HepG2 (cell line): ENCODE results near the gene ENO1. TPM values are rescaled to one million over a fixed set of nuclear protein-coding genes. Genes with fewer than 3 reads are reported as not detected.

Experiments
- ATF7 ChIP-seq, 2 experiments: fragments of 450-650 bp in 1 of 2; sonication (generic) in 1 of 2; formaldehyde crosslinking in 1 of 2; IDR thresholded peaks; 2 replicates each; pipeline versions ENCODE4 v1.4.0 to v1.6.1; 2016 to 2020; ENCODE audit warnings: antibody characterized with exemption in 1 of 2, mild to moderate bottlenecking in 1 of 2, missing genetic modification reagents in 1 of 2
- FOXA3 ChIP-seq: IDR thresholded peaks from 2 replicates; pipeline ENCODE4 v1.6.1; 2016; ENCODE audit warnings: missing genetic modification reagents, missing compliant biosample characterization
- ZNF335 ChIP-seq: sonication (generic); formaldehyde crosslinking; IDR thresholded peaks from 2 replicates; pipeline ENCODE4 v1.4.0; 2020; ENCODE audit warnings: missing genetic modification reagents
- ZNF496 ChIP-seq: sonication (generic); formaldehyde crosslinking; IDR thresholded peaks from 2 replicates; pipeline ENCODE4 v1.8.1; 2023; ENCODE audit warnings: mild to moderate bottlenecking, moderate library complexity, missing genetic modification reagents; ENCODE audit not compliant: insufficient replicate concordance
- polyA plus RNA-seq, 8 experiments: library from polyadenylated mRNA; depleted of rRNA in 3 of 8; stranded (reverse) in 7 of 8; unstranded in 1 of 8; fragments of >200 nt; fragmentation: Illumina TruSeq in 4 of 8; extraction: Trizol in 4 of 8; gene quantifications; 2 replicates each; pipeline versions ENCODE4 v1.2.1 to v1.2.3, GENCODE V29; 2011 to 2016; ENCODE audit warnings: low read depth in 4 of 8, missing spikeins in 1 of 8, mixed read lengths in 1 of 8; ENCODE audit not compliant: insufficient read depth in 1 of 8
- total RNA-seq, 5 experiments: library from RNA; depleted of rRNA; stranded (reverse); fragments of >200 nt; fragmentation: Illumina TruSeq; extraction: Trizol; gene quantifications; 2 replicates each; pipeline ENCODE4 v1.2.3, GENCODE V29; 2016; ENCODE audit warnings: low read depth in 1 of 5
- TF ChIP-seq, protein P1 (sequence below): sonication (generic); formaldehyde crosslinking; IDR thresholded peaks from 2 replicates; pipeline ENCODE4 v1.5.1; 2020; ENCODE audit warnings: mild to moderate bottlenecking, missing genetic modification reagents, moderate library complexity

The ENO1 gene
- total and polyA plus RNA-seq, 2 of the 13 experiments (the other 11 are each of a cell fraction or from before 2014, with no cell fraction given), result 1,559 to 3,103 TPM

DNA sequence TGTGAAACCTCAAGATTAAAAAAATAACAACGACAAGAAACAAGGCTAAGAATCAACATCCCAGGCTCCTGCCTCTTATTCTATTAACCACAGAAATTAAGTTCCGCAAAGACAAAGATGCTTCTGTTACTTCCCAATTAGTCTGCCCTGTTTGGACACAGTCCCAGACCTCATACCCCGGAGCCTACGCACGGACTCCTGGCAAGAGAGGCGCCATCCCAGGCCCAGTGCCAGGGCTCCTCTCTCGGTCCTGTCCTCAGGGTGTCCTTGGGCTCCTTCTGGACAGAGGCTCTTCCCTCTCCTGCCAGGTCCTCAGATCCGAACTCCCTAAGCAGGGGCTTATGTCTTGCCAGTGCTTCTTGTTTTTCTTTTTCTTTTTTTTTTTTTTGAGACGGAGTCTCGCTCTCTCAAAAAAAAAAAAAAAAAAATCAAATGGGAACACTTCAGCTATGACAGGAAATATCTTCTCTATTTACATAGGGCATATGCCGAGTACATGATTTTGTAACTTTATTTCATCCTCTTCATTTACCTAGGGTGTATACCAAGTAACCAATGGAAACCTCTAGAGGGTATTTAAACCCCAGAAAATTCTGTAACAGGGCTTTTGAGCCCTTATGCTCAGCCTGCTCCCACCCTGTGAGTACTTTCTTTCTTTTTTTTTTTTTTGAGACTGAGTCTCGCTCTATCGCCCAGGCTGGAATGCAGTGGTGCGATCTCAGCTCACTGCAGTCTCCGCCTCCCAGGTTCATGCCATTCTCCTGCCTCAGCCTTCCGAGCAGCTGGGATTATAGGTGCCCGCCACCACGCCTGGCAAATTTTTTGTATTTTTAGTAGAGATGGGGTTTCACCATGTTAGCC is 11.7 kb upstream of the ENO1 start (continued):
- TF ChIP-seq, protein P1, sequence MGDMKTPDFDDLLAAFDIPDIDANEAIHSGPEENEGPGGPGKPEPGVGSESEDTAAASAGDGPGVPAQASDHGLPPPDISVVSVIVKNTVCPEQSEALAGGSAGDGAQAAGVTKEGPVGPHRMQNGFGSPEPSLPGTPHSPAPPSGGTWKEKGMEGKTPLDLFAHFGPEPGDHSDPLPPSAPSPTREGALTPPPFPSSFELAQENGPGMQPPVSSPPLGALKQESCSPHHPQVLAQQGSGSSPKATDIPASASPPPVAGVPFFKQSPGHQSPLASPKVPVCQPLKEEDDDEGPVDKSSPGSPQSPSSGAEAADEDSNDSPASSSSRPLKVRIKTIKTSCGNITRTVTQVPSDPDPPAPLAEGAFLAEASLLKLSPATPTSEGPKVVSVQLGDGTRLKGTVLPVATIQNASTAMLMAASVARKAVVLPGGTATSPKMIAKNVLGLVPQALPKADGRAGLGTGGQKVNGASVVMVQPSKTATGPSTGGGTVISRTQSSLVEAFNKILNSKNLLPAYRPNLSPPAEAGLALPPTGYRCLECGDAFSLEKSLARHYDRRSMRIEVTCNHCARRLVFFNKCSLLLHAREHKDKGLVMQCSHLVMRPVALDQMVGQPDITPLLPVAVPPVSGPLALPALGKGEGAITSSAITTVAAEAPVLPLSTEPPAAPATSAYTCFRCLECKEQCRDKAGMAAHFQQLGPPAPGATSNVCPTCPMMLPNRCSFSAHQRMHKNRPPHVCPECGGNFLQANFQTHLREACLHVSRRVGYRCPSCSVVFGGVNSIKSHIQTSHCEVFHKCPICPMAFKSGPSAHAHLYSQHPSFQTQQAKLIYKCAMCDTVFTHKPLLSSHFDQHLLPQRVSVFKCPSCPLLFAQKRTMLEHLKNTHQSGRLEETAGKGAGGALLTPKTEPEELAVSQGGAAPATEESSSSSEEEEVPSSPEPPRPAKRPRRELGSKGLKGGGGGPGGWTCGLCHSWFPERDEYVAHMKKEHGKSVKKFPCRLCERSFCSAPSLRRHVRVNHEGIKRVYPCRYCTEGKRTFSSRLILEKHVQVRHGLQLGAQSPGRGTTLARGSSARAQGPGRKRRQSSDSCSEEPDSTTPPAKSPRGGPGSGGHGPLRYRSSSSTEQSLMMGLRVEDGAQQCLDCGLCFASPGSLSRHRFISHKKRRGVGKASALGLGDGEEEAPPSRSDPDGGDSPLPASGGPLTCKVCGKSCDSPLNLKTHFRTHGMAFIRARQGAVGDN (CRISPR knock-in tag), result peak; percentile 34; the same call in 1 of the 2 replicates
- no peak for TF ChIP-seq ATF7 (IDR thresholded peaks at IDR 0.05)
- no peak for TF ChIP-seq ATF7 (CRISPR knock-in tag; IDR thresholded peaks at IDR 0.05)
- no peak for TF ChIP-seq ZNF496 (CRISPR knock-in tag)
- peak; percentile 32; the same call in 1 of the 2 replicates for TF ChIP-seq FOXA3
- TF ChIP-seq ZNF335, result peak; percentile 64; the same call in 1 of the 2 replicates
- TF ChIP-seq, all 625 proteins: peak for 7
